Measurements from ENCODE around the gene PCDHGC3.

The PCDHGC3 gene

GRCh38 chr5:141506381-141507155 is 30.8 kb downstream of the PCDHGC3 start:
- H3K4me1 ChIP-seq (ENCODE audit: control insufficient read depth in 1 of 2, insufficient read depth in 1 of 2, low read depth in 1 of 2, low read length in 1 of 2), result peaks cover 5 to 6% of the 10 kb centered on the region in 2 experiments
- TF ChIP-seq, protein P1, sequence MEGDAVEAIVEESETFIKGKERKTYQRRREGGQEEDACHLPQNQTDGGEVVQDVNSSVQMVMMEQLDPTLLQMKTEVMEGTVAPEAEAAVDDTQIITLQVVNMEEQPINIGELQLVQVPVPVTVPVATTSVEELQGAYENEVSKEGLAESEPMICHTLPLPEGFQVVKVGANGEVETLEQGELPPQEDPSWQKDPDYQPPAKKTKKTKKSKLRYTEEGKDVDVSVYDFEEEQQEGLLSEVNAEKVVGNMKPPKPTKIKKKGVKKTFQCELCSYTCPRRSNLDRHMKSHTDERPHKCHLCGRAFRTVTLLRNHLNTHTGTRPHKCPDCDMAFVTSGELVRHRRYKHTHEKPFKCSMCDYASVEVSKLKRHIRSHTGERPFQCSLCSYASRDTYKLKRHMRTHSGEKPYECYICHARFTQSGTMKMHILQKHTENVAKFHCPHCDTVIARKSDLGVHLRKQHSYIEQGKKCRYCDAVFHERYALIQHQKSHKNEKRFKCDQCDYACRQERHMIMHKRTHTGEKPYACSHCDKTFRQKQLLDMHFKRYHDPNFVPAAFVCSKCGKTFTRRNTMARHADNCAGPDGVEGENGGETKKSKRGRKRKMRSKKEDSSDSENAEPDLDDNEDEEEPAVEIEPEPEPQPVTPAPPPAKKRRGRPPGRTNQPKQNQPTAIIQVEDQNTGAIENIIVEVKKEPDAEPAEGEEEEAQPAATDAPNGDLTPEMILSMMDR (IDR thresholded peaks at IDR 0.05), result no peak
- H3K27ac ChIP-seq, result no peak overlapping the region
- H3K36me3 ChIP-seq, result no peaks in the 10 kb centered on the region
- no peaks in the 10 kb centered on the region for H3K9me3 ChIP-seq
- no peak overlapping the region for H3K4me3 ChIP-seq (ENCODE audit: low read depth in 1 of 2, low read length in 1 of 2)
- peaks cover 44% of the 10 kb centered on the region for H3K27me3 ChIP-seq

DNA sequence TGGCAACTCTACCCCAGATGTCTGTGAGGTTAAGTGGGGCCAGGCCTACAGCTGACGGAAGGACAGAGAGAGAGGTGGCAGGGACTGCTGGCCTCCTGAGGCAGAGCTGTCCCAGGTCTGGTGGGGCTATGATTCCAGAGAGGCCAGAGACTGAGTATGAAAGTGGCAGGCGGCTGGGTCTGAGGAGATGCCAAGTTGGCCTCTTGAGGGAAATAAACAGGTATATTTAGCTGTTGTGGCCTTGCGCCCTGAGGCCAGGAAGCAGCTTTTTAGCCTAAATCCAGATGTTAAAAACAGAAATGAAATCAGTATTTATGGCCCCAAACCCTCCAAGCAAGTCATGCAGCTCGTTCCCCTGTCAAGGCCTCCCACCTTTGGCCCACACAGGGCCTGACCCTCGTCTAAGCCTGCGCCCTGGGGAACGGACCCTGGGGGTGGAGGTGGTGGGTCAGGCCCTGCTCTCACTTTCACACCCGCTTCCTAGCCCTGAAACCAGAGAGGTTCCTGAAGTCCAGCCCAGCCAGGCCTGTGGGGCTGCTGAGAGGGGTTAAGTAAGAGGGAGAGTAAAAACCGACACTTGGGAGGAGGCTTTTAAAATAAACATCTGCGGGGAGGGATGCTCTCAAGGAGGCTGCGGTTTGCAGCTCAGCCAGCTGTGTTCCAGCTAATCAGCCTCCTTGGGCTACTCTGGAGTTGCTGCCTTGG is 31.8 kb downstream of the PCDHGC3 start:
- TF ChIP-seq, protein P1 (IDR thresholded peaks at IDR 0.05), result no peak
- H3K27ac ChIP-seq, result no peak overlapping the region

DNA sequence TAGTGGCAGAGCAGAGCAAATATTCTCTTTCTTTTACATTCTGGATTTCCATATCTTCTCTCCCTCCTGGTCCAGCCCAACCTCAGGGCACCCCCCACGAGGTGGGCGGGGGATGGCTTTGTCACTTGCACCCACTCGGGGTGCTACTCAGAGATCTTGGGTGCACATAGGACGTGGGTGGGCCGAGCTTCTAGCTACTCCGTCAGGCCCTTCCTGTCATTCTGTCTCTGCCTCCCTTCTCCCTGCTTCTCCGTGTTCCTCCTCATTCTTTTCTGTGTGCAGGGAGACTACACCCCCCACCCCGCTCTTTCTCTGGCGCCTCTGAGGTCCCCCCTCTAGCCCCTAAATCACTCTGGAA is 32.7 kb downstream of the PCDHGC3 start:
- Histone ChIP-seq H3K4me1 (ENCODE audit: control insufficient read depth in 1 of 2, insufficient read depth in 1 of 2, low read depth in 1 of 2, low read length in 1 of 2) (peaks cover 18 to 22% of the 10 kb centered on the region in 2 experiments), H3K4me3 (ENCODE audit: low read depth in 1 of 2, low read length in 1 of 2) (no peak overlapping the region), H3K9me3 (no peaks in the 10 kb centered on the region), H3K36me3 (no peaks in the 10 kb centered on the region), H3K27me3 (peaks cover 35% of the 10 kb centered on the region), H3K27ac (no peak overlapping the region)
- TF ChIP-seq, protein P1 (IDR thresholded peaks at IDR 0.05), result no peak

More for the DNA sequence above, 31.8 kb downstream of the PCDHGC3 start:
- Histone ChIP-seq H3K4me3 (ENCODE audit: low read depth in 1 of 2, low read length in 1 of 2) (no peak overlapping the region), H3K27me3 (peaks cover 39% of the 10 kb centered on the region), H3K4me1 (ENCODE audit: control insufficient read depth in 1 of 2, insufficient read depth in 1 of 2, low read depth in 1 of 2, low read length in 1 of 2) (peaks cover 9 to 14% of the 10 kb centered on the region in 2 experiments), H3K36me3 (no peaks in the 10 kb centered on the region), H3K9me3 (no peaks in the 10 kb centered on the region)

- peaks cover 2% of the 10 kb centered on the region for H3K36me3 ChIP-seq
- H3K4me1 ChIP-seq (ENCODE audit: control insufficient read depth in 1 of 2, insufficient read depth in 1 of 2, low read depth in 1 of 2, low read length in 1 of 2), result peaks cover 24 to 28% of the 10 kb centered on the region in 2 experiments
- peaks cover 30% of the 10 kb centered on the region for H3K27me3 ChIP-seq
- TF ChIP-seq, protein P1 (IDR thresholded peaks at IDR 0.05), result no peak
- H3K9me3 ChIP-seq, result no peaks in the 10 kb centered on the region
- no peak overlapping the region for H3K27ac ChIP-seq
- H3K4me3 ChIP-seq (ENCODE audit: low read depth in 1 of 2, low read length in 1 of 2), result no peak overlapping the region
Measured at GRCh38 chr5:141508798-141509611, 33.2 kb downstream of the PCDHGC3 start.

- no peak overlapping the region for H3K27ac ChIP-seq
- peaks cover 35 to 40% of the 10 kb centered on the region in 2 experiments for H3K4me1 ChIP-seq (ENCODE audit: control insufficient read depth in 1 of 2, insufficient read depth in 1 of 2, low read depth in 1 of 2, low read length in 1 of 2)
- no peaks in the 10 kb centered on the region for H3K9me3 ChIP-seq
- TF ChIP-seq, protein P1 (IDR thresholded peaks at IDR 0.05), result no peak
- peaks cover 29% of the 10 kb centered on the region for H3K27me3 ChIP-seq
- H3K36me3 ChIP-seq, result peaks cover 13% of the 10 kb centered on the region
- H3K4me3 ChIP-seq (ENCODE audit: low read depth in 1 of 2, low read length in 1 of 2), result no peak overlapping the region
Measured at GRCh38 chr5:141510160-141510559, 34.4 kb downstream of the PCDHGC3 start.
